HG03135 (cell line): Measurements from ENCODE around the gene SIMC1.

ENCODE experiments used
- ATAC-seq: cut with Tn5 transposase; IDR thresholded peaks from one replicate; pipeline ENCODE4 v1.9.1; 2021; ENCODE audit warnings: mild to moderate bottlenecking, moderate library complexity; ENCODE audit not compliant: unreplicated experiment

The SIMC1 gene

GRCh38 chr5:176361437-176362232, 123.4 kb downstream of the SIMC1 start, which contains the start of gene KIAA1191:
Gene KIAA1191, minus strand, starts transcription at chr5:176361764. Its CDS starts 2,256 bp downstream, at chr5:176359508.
- ATAC-seq: peak; percentile 92

- peak; percentile 6 for ATAC-seq
These were observed 123.9 kb downstream of the SIMC1 start for GRCh38 chr5:176362233-176362490.

GRCh38 chr5:176364765-176365350, 126.6 kb downstream of the SIMC1 start:
- ATAC-seq: no peak

GRCh38 chr5:176365351-176366231, 127.4 kb downstream of the SIMC1 start, which contains the start of gene ARL10:
Gene ARL10, plus strand, starts transcription at chr5:176365487. Its CDS starts 77 bp downstream, at chr5:176365564.
- no peak for ATAC-seq

- ATAC-seq: no peak
These were observed 128.1 kb downstream of the SIMC1 start for GRCh38 chr5:176366232-176366894.

- no peak for ATAC-seq
These were observed 130.5 kb downstream of the SIMC1 start for GRCh38 chr5:176368726-176369125.

- no peak for ATAC-seq
These were observed 131.9 kb downstream of the SIMC1 start for GRCh38 chr5:176369934-176370711.

- ATAC-seq: no peak
These were observed 133.7 kb downstream of the SIMC1 start for GRCh38 chr5:176371621-176372539.

- no peak for ATAC-seq
These were observed 135.0 kb downstream of the SIMC1 start for GRCh38 chr5:176373100-176373818.

- peak; percentile 59 for ATAC-seq
These were observed 141.7 kb downstream of the SIMC1 start for GRCh38 chr5:176379881-176380280.

GRCh38 chr5:176381423-176381822, 143.2 kb downstream of the SIMC1 start:
- ATAC-seq: no peak

- no peak for ATAC-seq
These were observed 143.8 kb downstream of the SIMC1 start for GRCh38 chr5:176381979-176382378.

- no peak for ATAC-seq
These were observed 144.5 kb downstream of the SIMC1 start for GRCh38 chr5:176382721-176383120.

GRCh38 chr5:176383248-176383905, 145.2 kb downstream of the SIMC1 start:
- no peak for ATAC-seq

GRCh38 chr5:176383961-176384360, 145.7 kb downstream of the SIMC1 start:
- ATAC-seq: no peak

GRCh38 chr5:176384366-176384930, 146.2 kb downstream of the SIMC1 start:
- no peak for ATAC-seq

GRCh38 chr5:176384991-176385390, 146.8 kb downstream of the SIMC1 start:
- no peak for ATAC-seq

GRCh38 chr5:176386491-176386890, 148.3 kb downstream of the SIMC1 start:
- ATAC-seq: no peak
